Caco-2 (cell line): ENCODE measurements around the gene PLEKHG3. TPM values are rescaled to one million over a fixed set of nuclear protein-coding genes. Genes with fewer than 3 reads are reported as not detected.

ENCODE experiments used
- BruUV-seq: library from RNA; stranded (reverse); fragments of 400-500 nt; replicated peaks from 2 replicates; lab custom pipeline; 2021; lab: Mats Ljungman, UMichigan
- CTCF ChIA-PET: fragments of 300-600 bp; sonication (Branson Sonifier 250); formaldehyde crosslinking; loops from one replicate; lab custom pipeline; 2022; ENCODE audit warnings: antibody characterized with exemption; lab: Charles Lee
- POLR2A ChIA-PET: fragments of 300-600 bp; sonication (Branson Sonifier 250); formaldehyde crosslinking; loops from one replicate; lab custom pipeline; 2022; ENCODE audit warnings: antibody characterized with exemption; lab: Charles Lee
- DNase-seq, 2 experiments: peaks; one replicate each; pipeline versions ENCODE4 v3.0.0 to v3.0.0-alpha.2; 2020 to 2022
- H3K27me3 ChIP-seq: replicated peaks from 2 replicates; pipeline ENCODE4 v1.6.0; 2011; ENCODE audit warnings: low read length; ENCODE audit not compliant: control insufficient read depth, insufficient read depth
- H3K36me3 ChIP-seq: 2 replicates; pipeline ENCODE4 v1.5.1; 2011; ENCODE audit warnings: low read length; ENCODE audit not compliant: control insufficient read depth, insufficient read depth
- H3K4me1 ChIP-seq: fragments of 250-450 bp; sonication (Bioruptor Pico); 2 replicates; pipeline ENCODE4 v1.5.1; 2020; ENCODE audit warnings: mild to moderate bottlenecking
- H3K4me3 ChIP-seq: 2 replicates; pipeline ENCODE4 v1.5.1; 2011; ENCODE audit warnings: low read depth, mild to moderate bottlenecking, control low read depth, low read length
- H3K9me3 ChIP-seq: fragments of 250-450 bp; sonication (Bioruptor Pico); 2 replicates; pipeline ENCODE4 v1.5.1; 2020; ENCODE audit warnings: mild to moderate bottlenecking, moderate library complexity
- H3K27ac Mint-ChIP-seq: one replicate; pipeline ENCODE4 v1.8.0; 2022; ENCODE audit warnings: mixed read lengths; ENCODE audit not compliant: unreplicated experiment
- H3K27me3 Mint-ChIP-seq: one replicate; pipeline ENCODE4 v1.8.0; 2022; ENCODE audit warnings: mixed read lengths; ENCODE audit not compliant: insufficient read depth, unreplicated experiment
- H3K36me3 Mint-ChIP-seq: one replicate; pipeline ENCODE4 v1.8.0; 2022; ENCODE audit warnings: mild to moderate bottlenecking, mixed read lengths; ENCODE audit not compliant: insufficient read depth, unreplicated experiment
- H3K4me1 Mint-ChIP-seq: one replicate; pipeline ENCODE4 v1.8.0; 2022; ENCODE audit warnings: low read depth, mixed read lengths; ENCODE audit not compliant: unreplicated experiment
- H3K4me3 Mint-ChIP-seq: one replicate; pipeline ENCODE4 v1.8.0; 2022; ENCODE audit warnings: mild to moderate bottlenecking, moderate library complexity, mixed read lengths; ENCODE audit not compliant: unreplicated experiment
- H3K9me3 Mint-ChIP-seq: one replicate; pipeline ENCODE4 v1.8.0; 2022; ENCODE audit warnings: mixed read lengths; ENCODE audit not compliant: unreplicated experiment
- CTCF ChIP-seq, 2 experiments: fragments of 200-600 bp in 1 of 2; IDR thresholded peaks; 1 replicate in 1 of 2; 2 replicates in 1 of 2; pipeline versions ENCODE4 v1.5.1 to v1.8.0; 2011 to 2022; ENCODE audit warnings: antibody characterized with exemption in 1 of 2, control low read depth in 1 of 2, inconsistent platforms in 1 of 2, low read depth in 1 of 2, low read length in 1 of 2, mild to moderate bottlenecking in 1 of 2, moderate library complexity in 1 of 2; ENCODE audit not compliant: insufficient read depth in 1 of 2, severe bottlenecking in 1 of 2, unreplicated experiment in 1 of 2
- intact Hi-C: fragments of 100-400 bp; cut with micrococcal nuclease; formaldehyde crosslinking; loops from one replicate; pipeline ENCODE4 v1.10.0; 2022; ENCODE audit not compliant: unreplicated experiment
- total RNA-seq: library from RNA; stranded (reverse); gene quantifications from 2 replicates; pipeline ENCODE4 v1.2.3, GENCODE V29; 2022

Gene PLEKHG3
- total RNA-seq, 1 experiment from 2014 or later: 85.9 TPM

DNA sequence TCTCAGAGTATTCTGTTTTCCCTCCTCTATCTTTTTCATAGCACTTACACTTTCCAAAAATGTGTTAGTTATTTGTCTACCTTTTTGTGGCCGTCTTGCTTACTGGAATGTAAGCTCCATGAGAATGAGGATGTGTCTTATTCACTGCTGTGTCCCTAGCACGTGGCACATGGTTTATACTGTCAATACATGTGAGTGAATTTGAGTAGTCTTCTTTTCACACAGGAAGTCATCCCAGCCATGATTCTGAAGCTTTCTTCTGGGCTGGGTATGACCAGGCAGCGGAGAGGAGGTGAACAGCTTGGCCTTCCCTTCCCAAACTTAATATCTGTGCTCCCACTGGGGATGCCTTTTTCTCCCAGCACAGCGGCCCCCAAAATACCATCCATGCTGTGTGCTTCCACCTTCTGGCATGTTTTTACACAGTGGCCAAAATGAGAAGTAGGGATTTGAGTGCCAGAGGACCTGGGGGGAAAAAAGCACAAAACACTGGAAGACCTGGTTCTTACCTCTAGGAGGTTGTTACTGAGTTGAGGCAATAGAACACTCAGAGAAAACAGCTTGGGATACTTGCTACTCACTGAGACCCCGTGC is 10.3 kb downstream of the PLEKHG3 start:
- Mint-ChIP-seq H3K27me3 (no peaks in the 10 kb centered on the region), H3K36me3 (peaks cover 59% of the 10 kb centered on the region), H3K4me1 (peaks cover 76% of the 10 kb centered on the region), H3K27ac (peak overlapping the region; percentile 91), H3K9me3 (peaks cover 20% of the 10 kb centered on the region), H3K4me3 (peak overlapping the region; percentile 62)
- ChIA-PET POLR2A (interaction anchor here (1.0 kb wide), 1 partner anchor 10 kb away, joined by 4 read pairs; no protein-coding TSS in a partner anchor), CTCF (interaction anchor here (0.6 kb wide), 1 partner anchor 47 kb away, joined by 3 read pairs; no protein-coding TSS in a partner anchor)
- intact Hi-C loops: no loop called here
- TF ChIP-seq CTCF (IDR thresholded peaks at IDR 0.05; ENCODE audit: insufficient read depth in 1 of 2, low read depth in 1 of 2, low read length in 1 of 2, severe bottlenecking in 1 of 2, unreplicated experiment in 1 of 2): no peak
- peak in 1 of 2 experiments; percentile 9 for DNase-seq
- H3K27me3 ChIP-seq: no peaks in the 10 kb centered on the region
- no TSS peak for BruUV-seq
- no peak overlapping the region for H3K4me3 ChIP-seq
- H3K9me3 ChIP-seq: peaks cover 18% of the 10 kb centered on the region
- H3K4me1 ChIP-seq: peaks cover 55% of the 10 kb centered on the region
- H3K36me3 ChIP-seq: peaks cover 4% of the 10 kb centered on the region

GRCh38 chr14:64715146-64715627 is 11.0 kb downstream of the PLEKHG3 start:
- Histone ChIP-seq H3K27me3 (no peaks in the 10 kb centered on the region), H3K9me3 (peaks cover 18% of the 10 kb centered on the region), H3K36me3 (peaks cover 2% of the 10 kb centered on the region), H3K4me1 (peaks cover 62% of the 10 kb centered on the region), H3K4me3 (no peak overlapping the region)
- Mint-ChIP-seq H3K9me3 (peaks cover 20% of the 10 kb centered on the region), H3K4me1 (peaks cover 74% of the 10 kb centered on the region), H3K27me3 (no peaks in the 10 kb centered on the region), H3K27ac (peak overlapping the region; percentile 91), H3K4me3 (peak overlapping the region; percentile 62), H3K36me3 (peaks cover 58% of the 10 kb centered on the region)
- peak in 1 of 2 experiments; percentile 1 for DNase-seq
- CTCF ChIA-PET: interaction anchor here (0.6 kb wide), 1 partner anchor 46 kb away, joined by 3 read pairs; no protein-coding TSS in a partner anchor
- no TSS peak for BruUV-seq
- intact Hi-C loops: no loop called here
- TF ChIP-seq CTCF (IDR thresholded peaks at IDR 0.05; ENCODE audit: insufficient read depth in 1 of 2, low read depth in 1 of 2, low read length in 1 of 2, severe bottlenecking in 1 of 2, unreplicated experiment in 1 of 2): no peak
- POLR2A ChIA-PET: interaction anchor here (1.0 kb wide), 1 partner anchor 10 kb away, joined by 4 read pairs; no protein-coding TSS in a partner anchor

GRCh38 chr14:64715628-64716412 is 11.6 kb downstream of the PLEKHG3 start:
- no peak overlapping the region for H3K4me3 ChIP-seq
- peak in 1 of 2 experiments; percentile 18 for DNase-seq
- ChIA-PET POLR2A (interaction anchor here (1.0 kb wide), 1 partner anchor 9 kb away, joined by 4 read pairs; no protein-coding TSS in a partner anchor), CTCF (no interaction called here)
- Mint-ChIP-seq H3K9me3 (peaks cover 20% of the 10 kb centered on the region), H3K27ac (peak overlapping the region; percentile 91), H3K27me3 (no peaks in the 10 kb centered on the region), H3K36me3 (peaks cover 61% of the 10 kb centered on the region), H3K4me1 (peaks cover 76% of the 10 kb centered on the region), H3K4me3 (peak overlapping the region; percentile 62)
- peaks cover 18% of the 10 kb centered on the region for H3K9me3 ChIP-seq
- H3K36me3 ChIP-seq: peaks cover 2% of the 10 kb centered on the region
- no TSS peak for BruUV-seq
- no peak for TF ChIP-seq CTCF (IDR thresholded peaks at IDR 0.05; ENCODE audit: insufficient read depth in 1 of 2, low read depth in 1 of 2, low read length in 1 of 2, severe bottlenecking in 1 of 2, unreplicated experiment in 1 of 2)
- H3K27me3 ChIP-seq: no peaks in the 10 kb centered on the region
- intact Hi-C loops: no loop called here
- H3K4me1 ChIP-seq: peaks cover 68% of the 10 kb centered on the region
